ENCODE measurements around the gene NTN1.

NTN1 gene

DNA sequence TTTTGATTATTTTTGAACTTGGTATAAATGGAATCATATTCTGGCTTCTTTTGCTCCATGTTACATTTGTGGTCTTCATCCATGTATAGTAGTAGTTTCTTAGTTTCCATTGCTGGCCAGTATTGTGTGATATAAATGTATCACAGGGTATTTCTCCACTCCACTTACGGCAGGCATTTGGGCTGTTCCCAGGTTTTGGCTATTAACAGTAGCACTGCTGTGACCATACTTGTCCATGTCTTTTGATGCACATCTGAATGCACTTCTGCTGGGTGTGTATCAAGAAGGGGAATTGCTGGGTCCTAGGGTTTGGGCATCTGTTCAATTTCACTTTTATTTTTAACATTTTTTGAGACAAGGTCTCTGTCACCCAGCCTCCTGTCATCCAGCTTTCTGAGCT lies 13.9 kb downstream of the NTN1 start:
- H3K9me2 ChIP-seq (ENCODE audit: low read depth, low read length): no peaks in the 10 kb centered on the region
- no peaks in the 10 kb centered on the region for H3K9me3 ChIP-seq (ENCODE audit: low read length)
- no peak overlapping the region for H2AFZ ChIP-seq (ENCODE audit: low read length)
- no peaks in the 10 kb centered on the region for H3K79me2 ChIP-seq (ENCODE audit: insufficient read depth, low read length)
- no peak for TF ChIP-seq EZH2 (IDR thresholded peaks at IDR 0.05; ENCODE audit: borderline replicate concordance, low read length)
- TF ChIP-seq, protein P1, sequence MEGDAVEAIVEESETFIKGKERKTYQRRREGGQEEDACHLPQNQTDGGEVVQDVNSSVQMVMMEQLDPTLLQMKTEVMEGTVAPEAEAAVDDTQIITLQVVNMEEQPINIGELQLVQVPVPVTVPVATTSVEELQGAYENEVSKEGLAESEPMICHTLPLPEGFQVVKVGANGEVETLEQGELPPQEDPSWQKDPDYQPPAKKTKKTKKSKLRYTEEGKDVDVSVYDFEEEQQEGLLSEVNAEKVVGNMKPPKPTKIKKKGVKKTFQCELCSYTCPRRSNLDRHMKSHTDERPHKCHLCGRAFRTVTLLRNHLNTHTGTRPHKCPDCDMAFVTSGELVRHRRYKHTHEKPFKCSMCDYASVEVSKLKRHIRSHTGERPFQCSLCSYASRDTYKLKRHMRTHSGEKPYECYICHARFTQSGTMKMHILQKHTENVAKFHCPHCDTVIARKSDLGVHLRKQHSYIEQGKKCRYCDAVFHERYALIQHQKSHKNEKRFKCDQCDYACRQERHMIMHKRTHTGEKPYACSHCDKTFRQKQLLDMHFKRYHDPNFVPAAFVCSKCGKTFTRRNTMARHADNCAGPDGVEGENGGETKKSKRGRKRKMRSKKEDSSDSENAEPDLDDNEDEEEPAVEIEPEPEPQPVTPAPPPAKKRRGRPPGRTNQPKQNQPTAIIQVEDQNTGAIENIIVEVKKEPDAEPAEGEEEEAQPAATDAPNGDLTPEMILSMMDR (IDR thresholded peaks at IDR 0.05; ENCODE audit: low read length): no peak
- H3F3A ChIP-seq (ENCODE audit: insufficient read depth, low read length): no peaks in the 10 kb centered on the region
- no peaks in the 10 kb centered on the region for H3K27me3 ChIP-seq (ENCODE audit: insufficient read depth, low read length)
- no peak overlapping the region for H3K4me2 ChIP-seq (ENCODE audit: low read length)
- no peak overlapping the region for H3K4me3 ChIP-seq (ENCODE audit: low read depth, low read length, poor library complexity, severe bottlenecking)
- H4K20me1 ChIP-seq (ENCODE audit: insufficient read depth, low read length): no peaks in the 10 kb centered on the region
- no peak overlapping the region for H3K9ac ChIP-seq (ENCODE audit: low read length)
- no peak overlapping the region for H3K27ac ChIP-seq (ENCODE audit: low read depth, low read length, poor library complexity, severe bottlenecking)
- H3K36me3 ChIP-seq (ENCODE audit: insufficient read depth, low read length): no peaks in the 10 kb centered on the region
- no peaks in the 10 kb centered on the region for H3K4me1 ChIP-seq (ENCODE audit: insufficient read depth, low read length, severe bottlenecking)

- H2AFZ ChIP-seq (ENCODE audit: low read length): no peak overlapping the region
- no peak overlapping the region for H3K4me2 ChIP-seq (ENCODE audit: low read length)
- no peaks in the 10 kb centered on the region for H3K4me1 ChIP-seq (ENCODE audit: insufficient read depth, low read length, severe bottlenecking)
- H3K27ac ChIP-seq (ENCODE audit: low read depth, low read length, poor library complexity, severe bottlenecking): no peak overlapping the region
- no peaks in the 10 kb centered on the region for H3K9me3 ChIP-seq (ENCODE audit: low read length)
- H3K36me3 ChIP-seq (ENCODE audit: insufficient read depth, low read length): no peaks in the 10 kb centered on the region
- no peak overlapping the region for H3K9ac ChIP-seq (ENCODE audit: low read length)
- no peaks in the 10 kb centered on the region for H3K27me3 ChIP-seq (ENCODE audit: insufficient read depth, low read length)
- no peaks in the 10 kb centered on the region for H3F3A ChIP-seq (ENCODE audit: insufficient read depth, low read length)
- TF ChIP-seq, protein P1 (IDR thresholded peaks at IDR 0.05; ENCODE audit: low read length): no peak
- no peak for TF ChIP-seq EZH2 (IDR thresholded peaks at IDR 0.05; ENCODE audit: borderline replicate concordance, low read length)
- no peaks in the 10 kb centered on the region for H4K20me1 ChIP-seq (ENCODE audit: insufficient read depth, low read length)
- no peaks in the 10 kb centered on the region for H3K79me2 ChIP-seq (ENCODE audit: insufficient read depth, low read length)
- no peak overlapping the region for H3K4me3 ChIP-seq (ENCODE audit: low read depth, low read length, poor library complexity, severe bottlenecking)
- no peaks in the 10 kb centered on the region for H3K9me2 ChIP-seq (ENCODE audit: low read depth, low read length)
Measured at GRCh38 chr17:9036336-9036735, 15.0 kb downstream of the NTN1 start.

DNA sequence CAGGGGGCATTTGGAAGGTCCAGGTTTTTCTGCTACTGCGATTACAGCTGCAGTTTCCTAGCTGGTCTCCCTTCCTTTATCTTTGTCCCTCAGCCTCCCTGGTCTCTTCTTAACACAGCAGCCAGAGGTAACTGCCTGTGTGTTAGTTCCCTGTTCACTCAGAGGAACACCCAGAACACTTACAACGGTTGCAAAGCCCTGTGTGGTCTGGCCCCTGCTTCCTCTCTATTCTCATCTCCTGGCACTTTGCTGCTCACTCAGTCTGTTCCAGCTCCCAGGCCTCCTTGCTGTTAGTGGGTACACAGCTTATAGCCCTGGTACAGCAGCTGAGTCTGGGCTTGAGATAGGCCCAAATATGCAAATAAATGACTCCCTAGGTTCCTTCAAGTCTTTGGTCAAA lies 16.4 kb downstream of the NTN1 start:
- Histone ChIP-seq H3K9me2 (ENCODE audit: low read depth, low read length) (no peaks in the 10 kb centered on the region), H3K4me3 (ENCODE audit: low read depth, low read length, poor library complexity, severe bottlenecking) (no peak overlapping the region), H3K4me2 (ENCODE audit: low read length) (no peak overlapping the region), H3K27ac (ENCODE audit: low read depth, low read length, poor library complexity, severe bottlenecking) (no peak overlapping the region), H4K20me1 (ENCODE audit: insufficient read depth, low read length) (no peaks in the 10 kb centered on the region), H3K36me3 (ENCODE audit: insufficient read depth, low read length) (no peaks in the 10 kb centered on the region), H2AFZ (ENCODE audit: low read length) (no peak overlapping the region), H3K4me1 (ENCODE audit: insufficient read depth, low read length, severe bottlenecking) (no peaks in the 10 kb centered on the region), H3K9me3 (ENCODE audit: low read length) (no peaks in the 10 kb centered on the region), H3K27me3 (ENCODE audit: insufficient read depth, low read length) (no peaks in the 10 kb centered on the region), H3K9ac (ENCODE audit: low read length) (no peak overlapping the region), H3F3A (ENCODE audit: insufficient read depth, low read length) (no peaks in the 10 kb centered on the region), H3K79me2 (ENCODE audit: insufficient read depth, low read length) (no peaks in the 10 kb centered on the region)
- no peak for TF ChIP-seq EZH2 (IDR thresholded peaks at IDR 0.05; ENCODE audit: borderline replicate concordance, low read length)
- TF ChIP-seq, protein P1 (IDR thresholded peaks at IDR 0.05; ENCODE audit: low read length): no peak

All from OCI-LY1 (cell line).